Dermis microvascular lymphatic vessel endothelial cell (primary cell): ENCODE results near the gene AMY2B. TPM values are rescaled to one million over a fixed set of nuclear protein-coding genes. Genes with fewer than 3 reads are reported as not detected.
A peak's percentile ranks its signal among the peaks of the same experiment; 100 is the strongest.
"Not testable (repeated sequence)": the region's sequence is repeated elsewhere in the genome, so short reads cannot be mapped to it uniquely, and the experiment has no call there.

Source experiments
- DNase-seq, 2 donors: peaks; one replicate each; pipeline versions ENCODE4 v3.0.0 to v3.0.0-alpha.2; 2010; ENCODE audit warnings: low read depth in 2 of 2
- total RNA-seq: library from RNA; depleted of rRNA; stranded (reverse); fragments of >200 nt; gene quantifications from 2 replicates; pipeline ENCODE4 v1.2.1, GENCODE V29; 2014

AMY2B gene
- 0.90 and 1.9 TPM in 2 replicates for total RNA-seq

- not testable (repeated sequence) for DNase-seq
Observed at GRCh38 chr1:103571289-103571688, at the start of gene AMY2B. Gene AMY2B, plus strand, starts transcription at chr1:103571589. Its CDS starts 14 bp downstream, at chr1:103571603.

GRCh38 chr1:103523346-103523745, 48.0 kb upstream of the AMY2B start:
- DNase-seq: no peak

GRCh38 chr1:103525114-103525606, 46.2 kb upstream of the AMY2B start:
- DNase-seq: peak in 1 of 2 donors; percentile 50

- DNase-seq: peak; percentile 78 to 90
Observed at GRCh38 chr1:103525607-103526507, 45.5 kb upstream of the AMY2B start, which contains the start of gene RNPC3. Gene RNPC3, plus strand, starts transcription at chr1:103525699. Its CDS starts 372 bp downstream, at chr1:103526071.

GRCh38 chr1:103527331-103527730, 44.1 kb upstream of the AMY2B start:
- no peak for DNase-seq

- DNase-seq: no peak
Observed at GRCh38 chr1:103529746-103530145, 41.6 kb upstream of the AMY2B start.

- DNase-seq: no peak
Observed at GRCh38 chr1:103538226-103538625, 33.2 kb upstream of the AMY2B start.

- no peak for DNase-seq
Observed at GRCh38 chr1:103541431-103541830, 30.0 kb upstream of the AMY2B start.

- no peak for DNase-seq
Observed at GRCh38 chr1:103546496-103546895, 24.9 kb upstream of the AMY2B start.

GRCh38 chr1:103547840-103548239, 23.5 kb upstream of the AMY2B start:
- DNase-seq: no peak

- DNase-seq: no peak
Observed at GRCh38 chr1:103560427-103560826, 11.0 kb upstream of the AMY2B start.

GRCh38 chr1:103561124-103561523, 10.3 kb upstream of the AMY2B start:
- DNase-seq: not testable (repeated sequence)

- DNase-seq: no peak
Observed at GRCh38 chr1:103561643-103562395, 9.6 kb upstream of the AMY2B start.

- DNase-seq: no peak
Observed at GRCh38 chr1:103563056-103563455, 8.3 kb upstream of the AMY2B start.

- DNase-seq: no peak
Observed at GRCh38 chr1:103569493-103569892, 1.9 kb upstream of the AMY2B start.

GRCh38 chr1:103576065-103576464, 4.7 kb downstream of the AMY2B start:
- no peak for DNase-seq

GRCh38 chr1:103576784-103577183, 5.4 kb downstream of the AMY2B start:
- not testable (repeated sequence) for DNase-seq

- DNase-seq: no peak
Observed at GRCh38 chr1:103582464-103582863, 11.1 kb downstream of the AMY2B start.

GRCh38 chr1:103583887-103584286, 12.5 kb downstream of the AMY2B start:
- DNase-seq: no peak

GRCh38 chr1:103584537-103584936, 13.1 kb downstream of the AMY2B start:
- no peak for DNase-seq

GRCh38 chr1:103602740-103603139, 31.4 kb downstream of the AMY2B start:
- not testable (repeated sequence) for DNase-seq

- no peak for DNase-seq
Observed at GRCh38 chr1:103616362-103616761, 45.0 kb downstream of the AMY2B start.
